A549 (cell line): ENCODE results near the gene CEBPZ. TPM values are rescaled to one million over a fixed set of nuclear protein-coding genes. Genes with fewer than 3 reads are reported as not detected.

ENCODE experiments used
- ATAC-seq, 2 experiments: fragments of 200-7000 bp in 1 of 2; fragments of >200 bp in 1 of 2; cut with Nextera tagmentation in 1 of 2; cut with Tn5 transposase in 1 of 2; 3 replicates each; pipeline versions ENCODE4 v1.8.0 to v1.9.1; 2018 to 2020; ENCODE audit warnings: mild to moderate bottlenecking in 1 of 2, moderate library complexity in 1 of 2
- CTCF ChIA-PET: fragments of 300-600 bp; sonication (Branson Sonifier 250); formaldehyde crosslinking; extraction: SDS; loops from one replicate; lab custom pipeline; 2021; ENCODE audit warnings: antibody characterized with exemption, inconsistent platforms; lab: Yijun Ruan, JAX
- POLR2A ChIA-PET: fragments of 350-600 bp; formaldehyde crosslinking; extraction: SDS; loops from one replicate; lab custom pipeline; 2021; ENCODE audit warnings: antibody characterized with exemption, inconsistent platforms; lab: Yijun Ruan, JAX
- DNase-seq, 2 experiments: peaks; one replicate each; pipeline versions ENCODE4 v3.0.0 to v3.0.0-alpha.2; 2011 to 2016; ENCODE audit warnings: low read depth in 1 of 2, low spot score in 1 of 2
- FAIRE-seq: peaks from 2 replicates; lab custom pipeline; 2011; peaks lifted over from hg19 to GRCh38; lab: Jason Lieb, UNC
- H3K27ac ChIP-seq, 2 experiments: fragments of >200 bp; sonication (Bioruptor Twin); formaldehyde crosslinking; 3 replicates each; pipeline ENCODE4 v1.5.1; 2016 to 2017
- H3K4me1 ChIP-seq: fragments of >200 bp; sonication (Bioruptor Twin); formaldehyde crosslinking; 3 replicates; pipeline ENCODE4 v1.6.1; 2016
- H3K4me2 ChIP-seq: fragments of >200 bp; sonication (Bioruptor Twin); formaldehyde crosslinking; 3 replicates; pipeline ENCODE4 v1.6.1; 2016
- H3K4me3 ChIP-seq: fragments of >200 bp; sonication (Bioruptor Twin); formaldehyde crosslinking; 3 replicates; pipeline ENCODE4 v1.5.1; 2016
- H3K9me3 ChIP-seq: fragments of >200 bp; sonication (Bioruptor Twin); formaldehyde crosslinking; 3 replicates; pipeline ENCODE4 v1.6.1; 2016
- BCL3 ChIP-seq: fragments of >200 bp; sonication (Bioruptor Twin); formaldehyde crosslinking; IDR thresholded peaks from 3 replicates; pipeline ENCODE4 v1.6.1; 2016
- CTCF ChIP-seq: fragments of >200 bp; sonication (Bioruptor Twin); formaldehyde crosslinking; IDR thresholded peaks from 3 replicates; pipeline ENCODE4 v1.5.1; 2016
- EHMT2 ChIP-seq: fragments of 200-600 bp; sonication (generic); IDR thresholded peaks from 2 replicates; pipeline ENCODE4 v1.6.1; 2016; ENCODE audit warnings: antibody characterized with exemption, low read depth, mild to moderate bottlenecking, moderate library complexity
- ELK1 ChIP-seq: fragments of 150-350 bp; IDR thresholded peaks from 2 replicates; pipeline ENCODE4 v1.6.1; 2014; ENCODE audit warnings: low read depth, mild to moderate bottlenecking, low read length
- FOSB ChIP-seq: fragments of 250-450 bp; sonication (Bioruptor Pico); IDR thresholded peaks from 2 replicates; pipeline ENCODE4 v1.5.0; 2020; ENCODE audit warnings: mild to moderate bottlenecking, moderate library complexity
- FOSL2 ChIP-seq, 2 experiments: fragments of 450-650 bp in 1 of 2; fragments of >200 bp in 1 of 2; sonication (Bioruptor Twin) in 1 of 2; formaldehyde crosslinking; IDR thresholded peaks; 2 replicates each; pipeline versions ENCODE4 v1.5.0 to v1.6.1; 2016 to 2020; ENCODE audit warnings: mild to moderate bottlenecking in 1 of 2, moderate library complexity in 1 of 2
- HDAC2 ChIP-seq: fragments of 200-600 bp; sonication (generic); IDR thresholded peaks from 2 replicates; pipeline ENCODE4 v1.6.1; 2016
- HOXB13 ChIP-seq: fragments of 250-450 bp; sonication (Bioruptor Pico); IDR thresholded peaks from 2 replicates; pipeline ENCODE4 v1.5.0; 2020; ENCODE audit warnings: low read depth, mild to moderate bottlenecking, moderate library complexity
- HOXB5 ChIP-seq: fragments of 250-450 bp; sonication (Bioruptor Pico); IDR thresholded peaks from 2 replicates; pipeline ENCODE4 v1.5.0; 2020; ENCODE audit warnings: mild to moderate bottlenecking, moderate library complexity
- JUN ChIP-seq, 2 experiments: fragments of >200 bp; sonication (Bioruptor Twin); formaldehyde crosslinking; IDR thresholded peaks; 2 replicates in 1 of 2; 3 replicates in 1 of 2; pipeline ENCODE4 v1.6.1; 2016 to 2017
- JUNB ChIP-seq: fragments of >200 bp; sonication (Bioruptor Twin); formaldehyde crosslinking; IDR thresholded peaks from 2 replicates; pipeline ENCODE4 v1.6.1; 2016
- KDM1A ChIP-seq: fragments of 200-600 bp; sonication (generic); IDR thresholded peaks from 2 replicates; pipeline ENCODE4 v1.6.1; 2016; ENCODE audit warnings: low read depth, mild to moderate bottlenecking
- MAFK ChIP-seq: fragments of 450-650 bp; IDR thresholded peaks from 2 replicates; pipeline ENCODE4 v1.6.1; 2014; ENCODE audit not compliant: partially characterized antibody
- MAX ChIP-seq: IDR thresholded peaks from 2 replicates; pipeline ENCODE4 v1.6.1; 2012
- NPAS2 ChIP-seq: fragments of 250-450 bp; sonication (Bioruptor Pico); IDR thresholded peaks from 2 replicates; pipeline ENCODE4 v1.8.0; 2022; ENCODE audit warnings: mild to moderate bottlenecking, moderate library complexity, borderline replicate concordance
- PHF8 ChIP-seq: fragments of 200-600 bp; sonication (generic); IDR thresholded peaks from 2 replicates; pipeline ENCODE4 v1.6.1; 2016; ENCODE audit warnings: low read depth, mild to moderate bottlenecking, antibody characterized with exemption, moderate library complexity, borderline replicate concordance
- POLR2A ChIP-seq: IDR thresholded peaks from 2 replicates; pipeline ENCODE4 v1.6.1; 2012; ENCODE audit warnings: mild to moderate bottlenecking, low read length
- RARB ChIP-seq: fragments of 250-450 bp; sonication (Bioruptor Pico); IDR thresholded peaks from 2 replicates; pipeline ENCODE4 v1.8.0; 2021; ENCODE audit warnings: mild to moderate bottlenecking, moderate library complexity
- RNF2 ChIP-seq: fragments of 200-600 bp; sonication (generic); IDR thresholded peaks from 2 replicates; pipeline ENCODE4 v1.6.1; 2016; ENCODE audit warnings: low read depth, mild to moderate bottlenecking, antibody characterized with exemption, moderate library complexity, borderline replicate concordance
- ZNF302 ChIP-seq: fragments of 250-450 bp; sonication (Bioruptor Pico); IDR thresholded peaks from 2 replicates; pipeline ENCODE4 v1.9.0; 2021; ENCODE audit warnings: inconsistent platforms, mild to moderate bottlenecking, moderate library complexity
- WGBS: methylation state at CpG from one replicate; pipeline ENCODE4 v1.1.6; 2017; ENCODE audit errors: missing lambda C conversion rate; 5-methylcytosine and 5-hydroxymethylcytosine counted together
- polyA plus RNA-seq, 4 experiments: library from polyadenylated mRNA; depleted of rRNA in 3 of 4; stranded (reverse); fragments of >200 nt; fragmentation: RNase III in 1 of 4; extraction: RNeasy Plus Mini Kit Qiagen cat#74134 plus additional on column Dnase treatment in 1 of 4; gene quantifications; 2 replicates in 3 of 4; 3 replicates in 1 of 4; pipeline ENCODE4 v1.2.3, GENCODE V29; 2011 to 2017

The CEBPZ gene
- polyA plus RNA-seq, 2 of the 4 experiments (the other 2 are of a cell fraction) = 70.9 to 71.5 TPM

- no peak for FAIRE-seq
- Histone ChIP-seq H3K27ac (peak overlapping the region in 1 of 2 experiments; percentile 7; a peak in 1 of 6 replicates), H3K9me3 (no peaks in the 10 kb centered on the region)
- ATAC-seq = no peak
- CTCF ChIA-PET = interaction anchor here (0.8 to 4.4 kb wide), 3 partner anchors 14 to 29 kb away, joined by 3 to 25 read pairs (median 3); no protein-coding TSS in a partner anchor
- no peak for TF ChIP-seq MAX
- TF ChIP-seq, all 56 proteins: peak for 0
- Histone ChIP-seq H3K4me3 (no peak overlapping the region), H3K4me1 (peaks cover 18% of the 10 kb centered on the region), H3K4me2 (no peak overlapping the region)
- 69% methylated on average over 4 of the region's 4 CpGs for WGBS
- POLR2A ChIA-PET = interaction anchor here (0.7 kb wide), 1 partner anchor 14 kb away, joined by 3 read pairs; no protein-coding TSS in a partner anchor
- no peak for DNase-seq
Observed at GRCh38 chr2:37191253-37191652, 40.1 kb downstream of the CEBPZ start.

GRCh38 chr2:37190290-37190689, 41.1 kb downstream of the CEBPZ start:
- FAIRE-seq (peak; percentile 63), ATAC-seq (no peak), DNase-seq (no peak)
- Histone ChIP-seq H3K27ac (peak overlapping the region; percentile 41 to 53; a peak in 4 of 6 replicates), H3K9me3 (no peaks in the 10 kb centered on the region), H3K4me3 (no peak overlapping the region), H3K4me2 (peak overlapping the region; percentile 60), H3K4me1 (peaks cover 16% of the 10 kb centered on the region)
- POLR2A ChIA-PET = interaction anchor here (0.6 to 1.8 kb wide), 4 partner anchors 10 to 41 kb away, joined by 3 to 6 read pairs (median 4); partner anchors contain the start of genes CEBPZ, EIF2AK2 and NDUFAF7
- CTCF ChIA-PET = interaction anchor here (0.7 to 4.4 kb wide), 3 partner anchors 23 to 45 kb away, joined by 4 to 25 read pairs (median 4); no protein-coding TSS in a partner anchor
- WGBS = 76% methylated on average over 4 of the region's 4 CpGs
- no peak for TF ChIP-seq JUNB
- TF ChIP-seq ELK1 = no peak
- TF ChIP-seq HDAC2 = no peak
- no peak for TF ChIP-seq CTCF
- TF ChIP-seq FOSB (CRISPR knock-in tag) = no peak
- TF ChIP-seq MAFK = no peak
- no peak for TF ChIP-seq PHF8
- TF ChIP-seq POLR2A = no peak

GRCh38 chr2:37189452-37190153, 41.8 kb downstream of the CEBPZ start:
- FAIRE-seq (peak; percentile 86), ATAC-seq (peak; percentile 91 to 94), DNase-seq (peak; percentile 64 to 85)
- TF ChIP-seq NPAS2 = no peak
- no peak for TF ChIP-seq ZNF302
- TF ChIP-seq FOSL2 (IDR thresholded peaks at IDR 0.05) = peak; percentile 39; the same call in 1 of the 2 replicates
- TF ChIP-seq FOSL2 (CRISPR knock-in tag; IDR thresholded peaks at IDR 0.05) = peak; percentile 73
- no peak for TF ChIP-seq BCL3
- no peak; the same call in 1 of the 2 replicates for TF ChIP-seq MAX
- TF ChIP-seq RARB (CRISPR knock-in tag) = no peak
- no peak for TF ChIP-seq KDM1A
- no peak for TF ChIP-seq RNF2
- no peak for TF ChIP-seq CTCF
- TF ChIP-seq HOXB13 (CRISPR knock-in tag) = no peak
- TF ChIP-seq HOXB5 (CRISPR knock-in tag) = no peak
- TF ChIP-seq EHMT2 = no peak
- TF ChIP-seq JUN (IDR thresholded peaks at IDR 0.05) = 0 out of 5 replicates have a peak, but pooled peaks of 1 of the 2 experiments have one; percentile 18
- Histone ChIP-seq H3K4me2 (peak overlapping the region; percentile 60), H3K4me1 (peaks cover 16% of the 10 kb centered on the region), H3K4me3 (no peak overlapping the region), H3K27ac (peak overlapping the region; percentile 41 to 66; a peak in 5 of 6 replicates), H3K9me3 (no peaks in the 10 kb centered on the region)
- POLR2A ChIA-PET = interaction anchor here (1.3 to 1.8 kb wide), 3 partner anchors 11 to 42 kb away, joined by 3 to 6 read pairs (median 4); partner anchors contain the start of genes CEBPZ, EIF2AK2 and NDUFAF7
- WGBS = 64% methylated on average over 6 of the region's 6 CpGs
- CTCF ChIA-PET = interaction anchor here (1.0 to 4.4 kb wide), 4 partner anchors 11 to 31 kb away, joined by 3 to 25 read pairs (median 4); no protein-coding TSS in a partner anchor
